ENCODE data around the gene PGP.
A peak's percentile ranks its signal among the peaks of the same experiment; 100 is the strongest.

Gene PGP

GRCh38 chr16:2199095-2199494 is 15.5 kb downstream of the PGP start:
- DNase-seq (ENCODE audit: low spot score) = no peak

GRCh38 chr16:2198283-2198682 is 16.4 kb downstream of the PGP start:
- no peak for DNase-seq (ENCODE audit: low spot score)

- DNase-seq (ENCODE audit: low spot score) = no peak
These were observed 16.9 kb downstream of the PGP start for GRCh38 chr16:2197765-2198164.

GRCh38 chr16:2196981-2197511 is 17.6 kb downstream of the PGP start:
- no peak for DNase-seq (ENCODE audit: low spot score)

GRCh38 chr16:2196162-2196980 is 18.3 kb downstream of the PGP start, which contains the start of gene CASKIN1:
Gene CASKIN1, minus strand, starts transcription at chr16:2196605. Its CDS starts 173 bp downstream, at chr16:2196432.
- DNase-seq (ENCODE audit: low spot score) = peak; percentile 60

- DNase-seq (ENCODE audit: low spot score) = no peak
These were observed 19.1 kb downstream of the PGP start for GRCh38 chr16:2195322-2196161.

- peak; percentile 39 for DNase-seq (ENCODE audit: low spot score)
These were observed 19.8 kb downstream of the PGP start for GRCh38 chr16:2194852-2195321.

GRCh38 chr16:2194166-2194834 is 20.3 kb downstream of the PGP start:
- no peak for DNase-seq (ENCODE audit: low spot score)

GRCh38 chr16:2191446-2191706 is 23.3 kb downstream of the PGP start:
- DNase-seq (ENCODE audit: low spot score) = no peak

- DNase-seq (ENCODE audit: low spot score) = no peak
These were observed 23.8 kb downstream of the PGP start for GRCh38 chr16:2190659-2191445.

GRCh38 chr16:2190002-2190658 is 24.5 kb downstream of the PGP start:
- DNase-seq (ENCODE audit: low spot score) = no peak

- no peak for DNase-seq (ENCODE audit: low spot score)
These were observed 25.3 kb downstream of the PGP start for GRCh38 chr16:2189252-2189893.

- no peak for DNase-seq (ENCODE audit: low spot score)
These were observed 26.2 kb downstream of the PGP start for GRCh38 chr16:2188395-2188794.

GRCh38 chr16:2187212-2187611 is 27.4 kb downstream of the PGP start:
- no peak for DNase-seq (ENCODE audit: low spot score)

GRCh38 chr16:2186505-2186904 is 28.1 kb downstream of the PGP start:
- no peak for DNase-seq (ENCODE audit: low spot score)

- no peak for DNase-seq (ENCODE audit: low spot score)
These were observed 28.6 kb downstream of the PGP start for GRCh38 chr16:2186064-2186463.

- no peak for DNase-seq (ENCODE audit: low spot score)
These were observed 29.7 kb downstream of the PGP start for GRCh38 chr16:2184962-2185361.

GRCh38 chr16:2184346-2184745 is 30.3 kb downstream of the PGP start:
- DNase-seq (ENCODE audit: low spot score) = no peak

GRCh38 chr16:2183671-2184070 is 31.0 kb downstream of the PGP start:
- no peak for DNase-seq (ENCODE audit: low spot score)

GRCh38 chr16:2181952-2182351 is 32.7 kb downstream of the PGP start:
- no peak for DNase-seq (ENCODE audit: low spot score)
